Stimulated activated CD8-positive, alpha-beta memory T cell treated with anti-CD3 and anti-CD28 coated beads, Interleukin-2, amount 100 ng/mL, for 48 hours (primary cell): ENCODE results near the gene TMEM266.

Experiments used
- DNase-seq, 2 donors: peaks; one replicate each; pipeline ENCODE4 v3.0.0-alpha.2; 2020; ENCODE audit warnings: low read depth in 2 of 2

Gene TMEM266

GRCh38 chr15:76065793-76066192, 6.0 kb downstream of the TMEM266 start:
- DNase-seq = no peak

GRCh38 chr15:76070192-76070591, 10.4 kb downstream of the TMEM266 start:
- DNase-seq = no peak

GRCh38 chr15:76070921-76071635, 11.3 kb downstream of the TMEM266 start:
- no peak for DNase-seq

- DNase-seq = no peak
These were observed 12.0 kb downstream of the TMEM266 start for GRCh38 chr15:76071806-76072205.

- DNase-seq = no peak
These were observed 13.8 kb downstream of the TMEM266 start for GRCh38 chr15:76073554-76073953.

- DNase-seq = no peak
These were observed 15.3 kb downstream of the TMEM266 start for GRCh38 chr15:76075046-76075445.

- DNase-seq = no peak
These were observed 18.6 kb downstream of the TMEM266 start for GRCh38 chr15:76078285-76078877.

- DNase-seq = no peak
These were observed 24.5 kb downstream of the TMEM266 start for GRCh38 chr15:76084256-76084655.

GRCh38 chr15:76098685-76099084, 38.9 kb downstream of the TMEM266 start:
- no peak for DNase-seq

- no peak for DNase-seq
These were observed 39.6 kb downstream of the TMEM266 start for GRCh38 chr15:76099388-76099787.

- no peak for DNase-seq
These were observed 40.6 kb downstream of the TMEM266 start for GRCh38 chr15:76100361-76100760.

- DNase-seq = no peak
These were observed 41.9 kb downstream of the TMEM266 start for GRCh38 chr15:76101655-76102054.

- no peak for DNase-seq
These were observed 45.6 kb downstream of the TMEM266 start for GRCh38 chr15:76105391-76105790.

- no peak for DNase-seq
These were observed 46.1 kb downstream of the TMEM266 start for GRCh38 chr15:76105911-76106310.

- DNase-seq = no peak
These were observed 47.4 kb downstream of the TMEM266 start for GRCh38 chr15:76107169-76107568.

GRCh38 chr15:76108021-76108723, 48.4 kb downstream of the TMEM266 start:
- no peak for DNase-seq

GRCh38 chr15:76109046-76109445, 49.3 kb downstream of the TMEM266 start:
- no peak for DNase-seq

- no peak for DNase-seq
These were observed 54.8 kb downstream of the TMEM266 start for GRCh38 chr15:76114561-76114960.

- no peak for DNase-seq
These were observed 56.5 kb downstream of the TMEM266 start for GRCh38 chr15:76116138-76116885.

- no peak for DNase-seq
These were observed 57.4 kb downstream of the TMEM266 start for GRCh38 chr15:76117181-76117580.

GRCh38 chr15:76118767-76119166, 59.0 kb downstream of the TMEM266 start:
- no peak for DNase-seq

- DNase-seq = no peak
These were observed 63.2 kb downstream of the TMEM266 start for GRCh38 chr15:76123031-76123430.
